CD4-positive, alpha-beta T cell treated with Interleukin-17A for 1 hour (primary cell): Measurements from ENCODE around the gene AMPD2.
A peak's percentile ranks its signal among the peaks of the same experiment; 100 is the strongest.
"Not testable (repeated sequence)": the region's sequence is repeated elsewhere in the genome, so short reads cannot be mapped to it uniquely, and the experiment has no call there.

Experiments
- DNase-seq: peaks from one replicate; pipeline ENCODE4 v3.0.0-alpha.2; 2020

The AMPD2 gene

GRCh38 chr1:109653306-109653705 lies 33.7 kb downstream of the AMPD2 start:
- no peak for DNase-seq

- no peak for DNase-seq
Observed at GRCh38 chr1:109654519-109654918, 34.9 kb downstream of the AMPD2 start.

GRCh38 chr1:109655615-109656519 lies 36.2 kb downstream of the AMPD2 start, which contains the start of gene GSTM4:
Gene GSTM4, plus strand, starts transcription at chr1:109656099. Its CDS starts 291 bp downstream, at chr1:109656390.
- peak; percentile 61 for DNase-seq

- DNase-seq, result no peak
Observed at GRCh38 chr1:109657395-109657794, 37.8 kb downstream of the AMPD2 start.

GRCh38 chr1:109657970-109658369 lies 38.3 kb downstream of the AMPD2 start:
- DNase-seq, result no peak

GRCh38 chr1:109658533-109659042 lies 39.0 kb downstream of the AMPD2 start:
- no peak for DNase-seq

- DNase-seq, result no peak
Observed at GRCh38 chr1:109659145-109659544, 39.5 kb downstream of the AMPD2 start.

- DNase-seq, result no peak
Observed at GRCh38 chr1:109659997-109660690, 40.5 kb downstream of the AMPD2 start.

- DNase-seq, result not testable (repeated sequence)
Observed at GRCh38 chr1:109660691-109661026, 41.0 kb downstream of the AMPD2 start.

- no peak for DNase-seq
Observed at GRCh38 chr1:109661391-109661790, 41.8 kb downstream of the AMPD2 start.

- DNase-seq, result no peak
Observed at GRCh38 chr1:109664671-109665070, 45.0 kb downstream of the AMPD2 start.

- peak; percentile 75 for DNase-seq
Observed at GRCh38 chr1:109667452-109668122, 48.0 kb downstream of the AMPD2 start, which contains the start of gene GSTM2. Gene GSTM2, plus strand, starts transcription at chr1:109668057. Its CDS starts 59 bp downstream, at chr1:109668116.

GRCh38 chr1:109668123-109668775 lies 48.6 kb downstream of the AMPD2 start:
- no peak for DNase-seq

GRCh38 chr1:109669246-109669948 lies 49.8 kb downstream of the AMPD2 start:
- no peak for DNase-seq

- peak; percentile 18 for DNase-seq
Observed at GRCh38 chr1:109669949-109670302, 50.3 kb downstream of the AMPD2 start.

- DNase-seq, result no peak
Observed at GRCh38 chr1:109671067-109671466, 51.4 kb downstream of the AMPD2 start.

- not testable (repeated sequence) for DNase-seq
Observed at GRCh38 chr1:109673861-109674260, 54.2 kb downstream of the AMPD2 start.

- not testable (repeated sequence) for DNase-seq
Observed at GRCh38 chr1:109676683-109677381, 57.2 kb downstream of the AMPD2 start.

- no peak for DNase-seq
Observed at GRCh38 chr1:109677459-109677858, 57.8 kb downstream of the AMPD2 start.

GRCh38 chr1:109678637-109679036 lies 59.0 kb downstream of the AMPD2 start:
- not testable (repeated sequence) for DNase-seq
